ENCODE results near the gene ADAMTS1.

ADAMTS1 gene

GRCh38 chr21:26800001-26800400 lies 45.2 kb downstream of the ADAMTS1 start:
- no peaks in the 10 kb centered on the region for H3K4me1 ChIP-seq (ENCODE audit: insufficient read depth, low read length, poor library complexity, severe bottlenecking)
- no peaks in the 10 kb centered on the region for H3F3A ChIP-seq (ENCODE audit: low read depth)
- no peaks in the 10 kb centered on the region for H3K27me3 ChIP-seq (ENCODE audit: insufficient read depth, low read length, poor library complexity, severe bottlenecking)
- H3K4me3 ChIP-seq (ENCODE audit: low read length, poor library complexity, severe bottlenecking): no peak overlapping the region
- TF ChIP-seq CTCF (conservative IDR thresholded peaks at IDR 0.05; ENCODE audit: low read length) (no peak), EZH2phosphoT487 (IDR thresholded peaks at IDR 0.05; ENCODE audit: borderline replicate concordance) (no peak)
- no peak overlapping the region for H3K4me2 ChIP-seq (ENCODE audit: low read depth, low read length, poor library complexity, severe bottlenecking)
- no peaks in the 10 kb centered on the region for H3K79me2 ChIP-seq (ENCODE audit: insufficient read depth, low read length)
- H3K9ac ChIP-seq (ENCODE audit: low read depth, low read length, poor library complexity, severe bottlenecking): no peak overlapping the region
- no peak overlapping the region for H2AFZ ChIP-seq (ENCODE audit: low read length)
- H3K9me2 ChIP-seq (replicated peaks; ENCODE audit: low read depth, low read length): no peaks in the 10 kb centered on the region
- H3K36me3 ChIP-seq (ENCODE audit: insufficient read depth, low read length): no peaks in the 10 kb centered on the region
- peaks cover 3% of the 10 kb centered on the region; the same call in 1 of the 2 replicates for H3K9me3 ChIP-seq (ENCODE audit: insufficient read depth, low read depth, low read length)
- H4K20me1 ChIP-seq (ENCODE audit: insufficient read depth, low read length, poor library complexity, severe bottlenecking): no peaks in the 10 kb centered on the region

GRCh38 chr21:26798856-26799751 lies 46.1 kb downstream of the ADAMTS1 start:
- TF ChIP-seq EZH2phosphoT487 (IDR thresholded peaks at IDR 0.05; ENCODE audit: borderline replicate concordance): no peak
- no peak for TF ChIP-seq CTCF (conservative IDR thresholded peaks at IDR 0.05; ENCODE audit: low read length)
- Histone ChIP-seq H3K4me2 (ENCODE audit: low read depth, low read length, poor library complexity, severe bottlenecking) (no peak overlapping the region), H3K4me1 (ENCODE audit: insufficient read depth, low read length, poor library complexity, severe bottlenecking) (no peaks in the 10 kb centered on the region), H3K27me3 (ENCODE audit: insufficient read depth, low read length, poor library complexity, severe bottlenecking) (no peaks in the 10 kb centered on the region), H3K4me3 (ENCODE audit: low read length, poor library complexity, severe bottlenecking) (no peak overlapping the region), H3K9me2 (replicated peaks; ENCODE audit: low read depth, low read length) (no peaks in the 10 kb centered on the region), H3F3A (ENCODE audit: low read depth) (no peaks in the 10 kb centered on the region), H3K36me3 (ENCODE audit: insufficient read depth, low read length) (no peaks in the 10 kb centered on the region), H3K9ac (ENCODE audit: low read depth, low read length, poor library complexity, severe bottlenecking) (no peak overlapping the region), H4K20me1 (ENCODE audit: insufficient read depth, low read length, poor library complexity, severe bottlenecking) (no peaks in the 10 kb centered on the region), H2AFZ (ENCODE audit: low read length) (no peak overlapping the region), H3K79me2 (ENCODE audit: insufficient read depth, low read length) (no peaks in the 10 kb centered on the region), H3K9me3 (ENCODE audit: insufficient read depth, low read depth, low read length) (peaks cover 3% of the 10 kb centered on the region; the same call in 1 of the 2 replicates)

GRCh38 chr21:26797878-26798456 lies 47.2 kb downstream of the ADAMTS1 start:
- no peak overlapping the region for H3K4me2 ChIP-seq (ENCODE audit: low read depth, low read length, poor library complexity, severe bottlenecking)
- no peaks in the 10 kb centered on the region for H3F3A ChIP-seq (ENCODE audit: low read depth)
- peaks cover 3% of the 10 kb centered on the region; the same call in 1 of the 2 replicates for H3K9me3 ChIP-seq (ENCODE audit: insufficient read depth, low read depth, low read length)
- H3K9me2 ChIP-seq (replicated peaks; ENCODE audit: low read depth, low read length): no peaks in the 10 kb centered on the region
- no peaks in the 10 kb centered on the region for H3K79me2 ChIP-seq (ENCODE audit: insufficient read depth, low read length)
- H4K20me1 ChIP-seq (ENCODE audit: insufficient read depth, low read length, poor library complexity, severe bottlenecking): no peaks in the 10 kb centered on the region
- no peaks in the 10 kb centered on the region for H3K4me1 ChIP-seq (ENCODE audit: insufficient read depth, low read length, poor library complexity, severe bottlenecking)
- H2AFZ ChIP-seq (ENCODE audit: low read length): no peak overlapping the region
- H3K4me3 ChIP-seq (ENCODE audit: low read length, poor library complexity, severe bottlenecking): no peak overlapping the region
- no peaks in the 10 kb centered on the region for H3K27me3 ChIP-seq (ENCODE audit: insufficient read depth, low read length, poor library complexity, severe bottlenecking)
- H3K9ac ChIP-seq (ENCODE audit: low read depth, low read length, poor library complexity, severe bottlenecking): no peak overlapping the region
- no peaks in the 10 kb centered on the region for H3K36me3 ChIP-seq (ENCODE audit: insufficient read depth, low read length)
- TF ChIP-seq CTCF (conservative IDR thresholded peaks at IDR 0.05; ENCODE audit: low read length): no peak
- no peak for TF ChIP-seq EZH2phosphoT487 (IDR thresholded peaks at IDR 0.05; ENCODE audit: borderline replicate concordance)
